Mammary epithelial cell (primary cell): ENCODE data around the gene GPR132.

ENCODE experiments used
- EZH2 ChIP-seq: IDR thresholded peaks from 2 replicates; pipeline ENCODE4 v1.6.1; 2012; ENCODE audit warnings: low read length, inconsistent platforms, borderline replicate concordance
- TF ChIP-seq, protein P1 (sequence below), 2 donors: IDR thresholded peaks in 1 of 2; conservative IDR thresholded peaks in 1 of 2; 2 replicates each; pipeline ENCODE4 v1.5.1; 2011 to 2012; ENCODE audit warnings: inconsistent platforms in 2 of 2, low read length in 2 of 2, mild to moderate bottlenecking in 2 of 2, control low read depth in 1 of 2, low read depth in 1 of 2; ENCODE audit not compliant: insufficient read depth in 1 of 2; ENCODE audit errors: extremely low read depth in 1 of 2

DNA sequence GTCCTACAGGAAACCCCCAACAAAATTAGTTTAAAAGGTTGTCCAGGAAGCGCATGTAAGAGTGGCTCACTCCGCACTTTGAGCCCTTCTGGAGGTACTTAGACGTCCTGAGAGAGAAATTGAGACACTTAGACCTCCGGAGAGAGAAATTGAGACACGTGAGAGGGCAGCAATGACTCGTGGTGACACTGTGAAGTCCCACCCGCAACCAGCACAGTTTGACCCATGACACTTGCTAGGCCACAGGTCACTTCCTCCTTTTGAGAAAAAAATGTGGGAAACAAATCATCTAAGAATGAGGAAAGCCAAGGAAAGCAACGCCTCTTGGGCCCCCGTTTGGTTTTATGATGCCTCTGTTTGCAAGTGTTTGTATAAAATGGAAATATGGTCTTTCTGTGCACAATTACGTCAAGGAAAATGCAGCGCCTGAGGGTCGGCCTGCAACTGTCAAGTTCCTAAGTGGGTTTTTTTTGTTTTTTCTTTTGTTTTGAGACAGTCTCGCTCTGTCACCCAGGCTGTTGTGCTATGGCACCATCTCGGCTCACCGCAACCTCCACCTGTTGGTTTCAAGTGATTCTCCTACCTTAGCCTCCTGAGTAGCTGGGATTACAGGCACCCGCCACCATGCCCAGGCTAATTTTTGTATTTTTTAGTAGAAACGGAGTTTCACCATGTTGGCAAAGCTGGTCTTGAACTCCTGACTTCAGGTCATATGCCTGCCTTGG is 30.8 kb downstream of the GPR132 start:
- TF ChIP-seq, protein P1, sequence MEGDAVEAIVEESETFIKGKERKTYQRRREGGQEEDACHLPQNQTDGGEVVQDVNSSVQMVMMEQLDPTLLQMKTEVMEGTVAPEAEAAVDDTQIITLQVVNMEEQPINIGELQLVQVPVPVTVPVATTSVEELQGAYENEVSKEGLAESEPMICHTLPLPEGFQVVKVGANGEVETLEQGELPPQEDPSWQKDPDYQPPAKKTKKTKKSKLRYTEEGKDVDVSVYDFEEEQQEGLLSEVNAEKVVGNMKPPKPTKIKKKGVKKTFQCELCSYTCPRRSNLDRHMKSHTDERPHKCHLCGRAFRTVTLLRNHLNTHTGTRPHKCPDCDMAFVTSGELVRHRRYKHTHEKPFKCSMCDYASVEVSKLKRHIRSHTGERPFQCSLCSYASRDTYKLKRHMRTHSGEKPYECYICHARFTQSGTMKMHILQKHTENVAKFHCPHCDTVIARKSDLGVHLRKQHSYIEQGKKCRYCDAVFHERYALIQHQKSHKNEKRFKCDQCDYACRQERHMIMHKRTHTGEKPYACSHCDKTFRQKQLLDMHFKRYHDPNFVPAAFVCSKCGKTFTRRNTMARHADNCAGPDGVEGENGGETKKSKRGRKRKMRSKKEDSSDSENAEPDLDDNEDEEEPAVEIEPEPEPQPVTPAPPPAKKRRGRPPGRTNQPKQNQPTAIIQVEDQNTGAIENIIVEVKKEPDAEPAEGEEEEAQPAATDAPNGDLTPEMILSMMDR (conservative IDR thresholded peaks at IDR 0.05 in 1 of 2, IDR thresholded peaks at IDR 0.05 in 1 of 2; ENCODE audit: extremely low read depth in 1 of 2, insufficient read depth in 1 of 2, low read depth in 1 of 2, low read length in 2 of 2), result no peak
- no peak for TF ChIP-seq EZH2
